ENCODE results near the gene TRPM3.

TRPM3 gene

GRCh38 chr9:70934642-70935041 lies 186.8 kb downstream of the TRPM3 start:
- DNase-seq (ENCODE audit: low spot score): no peak
- in situ Hi-C loops (cut with MboI; ENCODE audit: low pct_unique_long_range_greater_than_20kb, low sequenced_read_pairs, unreplicated experiment): no loop called here
- TF ChIP-seq CTCF (IDR thresholded peaks at IDR 0.05; ENCODE audit: extremely low read depth, insufficient read depth, missing control alignments): no peak

GRCh38 chr9:70933321-70933720 lies 188.1 kb downstream of the TRPM3 start:
- in situ Hi-C loops (cut with MboI; ENCODE audit: low pct_unique_long_range_greater_than_20kb, low sequenced_read_pairs, unreplicated experiment): no loop called here

GRCh38 chr9:70932097-70932496 lies 189.3 kb downstream of the TRPM3 start:
- TF ChIP-seq CTCF (IDR thresholded peaks at IDR 0.05; ENCODE audit: extremely low read depth, insufficient read depth, missing control alignments): no peak
- DNase-seq (ENCODE audit: low spot score): no peak
- in situ Hi-C loops (cut with MboI; ENCODE audit: low pct_unique_long_range_greater_than_20kb, low sequenced_read_pairs, unreplicated experiment): no loop called here

More at GRCh38 chr9:70933321-70933720, 188.1 kb downstream of the TRPM3 start:
- TF ChIP-seq CTCF (IDR thresholded peaks at IDR 0.05; ENCODE audit: extremely low read depth, insufficient read depth, missing control alignments): no peak
- no peak for DNase-seq (ENCODE audit: low spot score)

GRCh38 chr9:70927530-70927929 lies 193.9 kb downstream of the TRPM3 start:
- no peak for TF ChIP-seq CTCF (IDR thresholded peaks at IDR 0.05; ENCODE audit: extremely low read depth, insufficient read depth, missing control alignments)
- DNase-seq (ENCODE audit: low spot score): no peak
- in situ Hi-C loops (cut with MboI; ENCODE audit: low pct_unique_long_range_greater_than_20kb, low sequenced_read_pairs, unreplicated experiment): no loop called here

- TF ChIP-seq CTCF (IDR thresholded peaks at IDR 0.05; ENCODE audit: extremely low read depth, insufficient read depth, missing control alignments): peak; percentile 66
- in situ Hi-C loops (cut with MboI; ENCODE audit: low pct_unique_long_range_greater_than_20kb, low sequenced_read_pairs, unreplicated experiment): no loop called here
- peak; percentile 36 for DNase-seq (ENCODE audit: low spot score)
These were observed 196.4 kb downstream of the TRPM3 start for GRCh38 chr9:70924895-70925547.

GRCh38 chr9:70924380-70924779 lies 197.0 kb downstream of the TRPM3 start:
- no peak for TF ChIP-seq CTCF (IDR thresholded peaks at IDR 0.05; ENCODE audit: extremely low read depth, insufficient read depth, missing control alignments)
- no peak for DNase-seq (ENCODE audit: low spot score)
- in situ Hi-C loops (cut with MboI; ENCODE audit: low pct_unique_long_range_greater_than_20kb, low sequenced_read_pairs, unreplicated experiment): no loop called here
